Measurements from ENCODE around the gene OGT. TPM values are rescaled to one million over a fixed set of nuclear protein-coding genes. Genes with fewer than 3 reads are reported as not detected.
"Not testable (repeated sequence)": the region's sequence is repeated elsewhere in the genome, so short reads cannot be mapped to it uniquely, and the experiment has no call there.

OGT gene
- polyA plus RNA-seq, 3 donors from 2014 or later = 26.4 to 35.5 (median 28.7) TPM

DNA sequence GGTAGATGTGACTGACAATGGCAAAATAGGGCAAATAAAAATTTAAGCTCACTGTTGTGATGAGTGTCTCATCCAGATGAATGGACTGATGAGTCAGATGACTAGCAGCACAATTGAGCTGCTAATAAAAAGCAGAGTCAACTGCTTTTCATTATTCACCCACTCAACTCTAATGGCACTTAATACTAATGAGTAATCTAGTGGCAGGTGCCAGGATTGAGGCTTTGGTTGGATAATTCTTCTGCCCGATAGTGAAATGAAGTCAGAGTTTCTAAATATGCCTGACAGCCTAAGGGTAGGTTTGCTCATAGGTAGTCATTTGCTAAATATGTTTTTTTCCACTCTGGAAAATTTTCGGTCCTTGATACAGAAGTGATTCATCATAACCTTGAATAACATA, 10.4 kb downstream of the OGT start:
- Mint-ChIP-seq H3K27me3 (ENCODE audit: low read depth in 3 of 3) (peaks cover 0 to 2% (median 0%) of the 10 kb centered on the region in 3 donors), H3K27ac (peak overlapping the region; percentile 15 to 76 (median 47)), H3K36me3 (peaks cover 3 to 20% (median 4%) of the 10 kb centered on the region in 3 donors), H3K4me1 (peaks cover 67 to 85% of the 10 kb centered on the region in 2 donors), H3K4me3 (peak overlapping the region; percentile 9 to 97 (median 40)), H3K9me3 (no peaks in the 10 kb centered on the region)
- no peak for DNase-seq

DNA sequence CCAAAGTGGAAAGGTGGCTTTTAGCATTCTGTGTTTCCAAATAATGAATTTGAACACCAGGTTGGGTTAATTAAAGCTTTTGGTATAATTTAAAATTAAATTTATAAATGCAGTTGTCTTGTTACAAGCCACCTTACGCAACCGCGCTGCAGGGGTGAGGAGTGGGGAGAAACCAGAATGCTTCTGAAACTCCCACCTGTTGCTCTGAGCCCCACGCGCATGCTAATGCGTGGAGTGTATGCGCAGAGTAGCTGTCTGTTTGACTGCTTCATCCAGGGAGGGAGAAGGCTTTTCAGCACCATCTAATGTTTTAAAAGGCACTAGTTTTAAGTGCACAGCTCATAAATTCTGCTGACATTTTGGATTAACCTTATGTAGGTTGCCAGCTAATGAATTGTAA, 12.5 kb downstream of the OGT start:
- no peaks in the 10 kb centered on the region for H3K9me3 Mint-ChIP-seq
- peaks cover 0 to 2% (median 0%) of the 10 kb centered on the region in 3 donors for H3K27me3 Mint-ChIP-seq (ENCODE audit: low read depth in 3 of 3)
- peaks cover 48 to 68% of the 10 kb centered on the region in 2 donors for H3K4me1 Mint-ChIP-seq
- peaks cover 3 to 20% (median 4%) of the 10 kb centered on the region in 3 donors for H3K36me3 Mint-ChIP-seq
- no peak for DNase-seq
- H3K4me3 Mint-ChIP-seq = no peak overlapping the region
- peak overlapping the region in 1 of 6 donors; percentile 34 for H3K27ac Mint-ChIP-seq

DNA sequence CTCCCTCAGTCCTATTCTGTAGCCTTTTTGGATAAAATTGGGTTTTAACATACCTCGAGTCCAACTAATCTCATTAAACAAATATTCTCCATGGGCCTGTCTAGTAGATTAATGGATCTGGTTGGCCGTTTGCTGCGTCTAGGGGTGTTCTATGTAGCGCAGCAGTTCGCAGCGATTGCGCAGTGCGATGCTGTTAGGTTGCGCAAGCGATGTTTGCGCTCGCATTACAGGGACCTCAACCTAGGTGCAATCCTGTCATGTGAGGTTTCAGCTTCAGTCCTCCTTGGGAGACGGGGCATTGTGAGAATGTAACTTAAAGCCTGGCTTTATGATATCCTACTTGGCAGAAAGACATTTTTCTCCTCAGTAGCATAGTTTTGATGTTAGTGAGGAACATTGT, 14.0 kb downstream of the OGT start:
- peak overlapping the region in 1 of 6 donors; percentile 40 for H3K27ac Mint-ChIP-seq
- H3K4me1 Mint-ChIP-seq = peaks cover 34 to 59% of the 10 kb centered on the region in 2 donors
- H3K9me3 Mint-ChIP-seq = no peaks in the 10 kb centered on the region
- H3K27me3 Mint-ChIP-seq (ENCODE audit: low read depth in 3 of 3) = peaks cover 0 to 2% (median 0%) of the 10 kb centered on the region in 3 donors
- no peak overlapping the region for H3K4me3 Mint-ChIP-seq
- peaks cover 3 to 20% (median 4%) of the 10 kb centered on the region in 3 donors for H3K36me3 Mint-ChIP-seq
- DNase-seq = no peak

DNA sequence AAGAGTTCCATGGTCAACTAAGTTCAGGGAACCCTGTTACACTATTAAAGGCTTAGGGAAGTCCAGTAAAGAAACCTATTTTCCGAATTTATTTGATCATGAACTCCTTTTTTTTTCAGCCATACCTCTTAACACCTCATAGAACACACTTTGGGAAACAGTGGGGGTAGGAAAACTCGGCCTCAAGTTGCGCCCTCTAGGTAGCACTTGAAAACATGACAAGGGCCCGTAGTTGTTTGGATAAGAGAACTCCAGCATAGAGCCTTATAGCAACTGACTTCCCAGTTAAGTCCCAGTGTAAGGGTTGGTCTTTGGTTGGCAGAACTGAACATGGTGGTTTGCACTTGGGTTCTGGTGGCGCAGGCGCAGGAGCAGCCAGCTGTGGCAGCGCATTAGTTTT, 14.4 kb downstream of the OGT start:
- Mint-ChIP-seq H3K4me1 (peaks cover 30 to 55% of the 10 kb centered on the region in 2 donors), H3K27me3 (ENCODE audit: low read depth in 3 of 3) (peaks cover 0 to 2% (median 0%) of the 10 kb centered on the region in 3 donors), H3K36me3 (peaks cover 3 to 20% (median 4%) of the 10 kb centered on the region in 3 donors), H3K9me3 (no peaks in the 10 kb centered on the region), H3K27ac (no peak overlapping the region), H3K4me3 (no peak overlapping the region)
- DNase-seq = no peak

DNA sequence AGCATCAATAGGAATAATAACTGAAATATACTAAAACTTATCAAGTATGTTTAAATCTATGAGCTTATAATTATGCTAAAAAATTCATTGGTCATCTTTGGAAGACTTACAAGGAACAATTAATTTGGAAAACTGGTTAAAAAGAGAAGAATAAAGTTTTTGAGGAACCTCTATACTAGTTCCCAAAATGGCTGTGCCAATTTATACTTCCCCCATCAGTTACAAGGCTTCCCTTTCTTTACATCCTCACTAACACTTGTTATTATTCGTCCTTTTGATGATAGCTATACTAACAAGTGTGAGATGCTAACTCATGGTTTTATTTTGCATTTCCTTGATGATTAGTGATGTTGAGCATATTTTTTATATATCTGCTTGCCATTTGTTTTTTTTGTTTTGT, 17.1 kb downstream of the OGT start:
- DNase-seq = no peak
- H3K4me1 Mint-ChIP-seq = peaks cover 7 to 28% of the 10 kb centered on the region in 2 donors
- H3K36me3 Mint-ChIP-seq = peaks cover 3 to 21% (median 4%) of the 10 kb centered on the region in 3 donors
- H3K4me3 Mint-ChIP-seq = no peak overlapping the region
- H3K9me3 Mint-ChIP-seq = no peaks in the 10 kb centered on the region
- peaks cover 0 to 3% (median 0%) of the 10 kb centered on the region in 3 donors for H3K27me3 Mint-ChIP-seq (ENCODE audit: low read depth in 3 of 3)
- peak overlapping the region in 1 of 6 donors; percentile 12 for H3K27ac Mint-ChIP-seq

DNA sequence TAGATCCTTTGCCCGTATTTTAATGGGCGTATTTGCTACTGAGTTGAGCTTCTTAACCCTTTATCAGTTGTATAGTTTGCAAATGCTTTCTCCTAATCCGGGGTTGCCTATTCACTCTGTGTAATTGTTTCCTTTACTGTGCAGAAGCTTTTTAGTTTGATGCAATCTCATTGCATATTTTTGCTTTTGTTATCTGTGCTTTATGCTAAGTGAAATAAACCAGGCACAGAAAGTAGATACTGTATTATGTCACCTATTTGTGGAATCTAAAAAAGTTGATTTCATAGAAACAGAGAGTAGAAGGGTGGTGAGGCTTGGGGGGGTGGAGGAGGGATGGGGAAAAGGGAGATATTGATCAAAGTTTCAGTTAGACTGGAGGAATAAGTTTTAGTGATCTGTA, 17.7 kb downstream of the OGT start:
- Mint-ChIP-seq H3K27ac (peak overlapping the region in 1 of 6 donors; percentile 12), H3K9me3 (no peaks in the 10 kb centered on the region), H3K4me1 (peaks cover 8 to 22% of the 10 kb centered on the region in 2 donors), H3K4me3 (no peak overlapping the region), H3K36me3 (peaks cover 3 to 22% (median 4%) of the 10 kb centered on the region in 3 donors), H3K27me3 (ENCODE audit: low read depth in 3 of 3) (peaks cover 0 to 3% (median 0%) of the 10 kb centered on the region in 3 donors)
- DNase-seq = no peak

DNA sequence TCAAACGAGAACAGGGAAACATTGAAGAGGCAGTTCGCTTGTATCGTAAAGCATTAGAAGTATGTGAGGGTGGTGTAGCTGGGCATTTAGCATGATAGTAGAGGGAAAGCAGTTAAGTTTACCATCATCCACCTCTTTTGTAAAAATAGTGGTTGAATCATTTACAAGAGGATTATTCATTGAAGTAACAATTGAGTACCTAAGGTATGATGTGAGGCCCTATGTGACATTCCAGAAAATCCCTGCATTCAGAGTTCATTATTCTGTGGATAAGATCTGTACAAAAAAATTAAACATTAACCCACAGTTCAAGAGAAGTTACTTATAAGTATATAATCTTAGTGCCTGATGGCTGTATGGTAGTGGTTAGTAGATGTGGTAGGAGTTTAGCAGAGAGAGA, 23.1 kb downstream of the OGT start:
- no peak for DNase-seq
- H3K4me1 Mint-ChIP-seq = peaks cover 0 to 3% of the 10 kb centered on the region in 2 donors
- H3K4me3 Mint-ChIP-seq = no peak overlapping the region
- peak overlapping the region in 3 of 6 donors; percentile 2 to 58 (median 7) for H3K27ac Mint-ChIP-seq
- peaks cover 2 to 4% (median 3%) of the 10 kb centered on the region in 3 donors for H3K27me3 Mint-ChIP-seq (ENCODE audit: low read depth in 3 of 3)
- H3K36me3 Mint-ChIP-seq = peaks cover 0 to 19% (median 0%) of the 10 kb centered on the region in 3 donors
- no peaks in the 10 kb centered on the region for H3K9me3 Mint-ChIP-seq

DNA sequence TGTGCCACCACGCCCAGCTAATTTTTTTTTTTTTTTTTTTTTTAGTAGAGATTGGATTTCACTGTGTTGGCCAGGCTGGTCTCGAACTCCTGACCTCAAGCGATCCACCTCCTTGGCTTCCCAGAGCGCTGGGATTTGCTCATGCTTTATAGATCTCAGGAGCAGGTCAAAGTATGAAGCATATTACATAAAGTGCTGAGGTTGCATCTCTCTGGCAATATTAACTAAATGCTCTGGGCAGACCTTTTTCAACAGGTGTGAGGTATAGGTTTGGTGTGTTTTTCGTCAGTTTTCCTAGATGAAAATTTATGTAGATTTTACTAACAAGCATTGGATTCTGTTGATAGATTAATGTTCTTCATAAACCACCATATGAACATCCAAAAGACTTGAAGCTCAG, 26.0 kb downstream of the OGT start:
- Mint-ChIP-seq H3K4me1 (peaks cover 0 to 3% of the 10 kb centered on the region in 2 donors), H3K27ac (no peak overlapping the region), H3K4me3 (no peak overlapping the region), H3K9me3 (no peaks in the 10 kb centered on the region), H3K36me3 (peaks cover 5 to 19% (median 7%) of the 10 kb centered on the region in 3 donors), H3K27me3 (ENCODE audit: low read depth in 3 of 3) (peaks cover 0 to 4% (median 4%) of the 10 kb centered on the region in 3 donors)
- DNase-seq = no peak

DNA sequence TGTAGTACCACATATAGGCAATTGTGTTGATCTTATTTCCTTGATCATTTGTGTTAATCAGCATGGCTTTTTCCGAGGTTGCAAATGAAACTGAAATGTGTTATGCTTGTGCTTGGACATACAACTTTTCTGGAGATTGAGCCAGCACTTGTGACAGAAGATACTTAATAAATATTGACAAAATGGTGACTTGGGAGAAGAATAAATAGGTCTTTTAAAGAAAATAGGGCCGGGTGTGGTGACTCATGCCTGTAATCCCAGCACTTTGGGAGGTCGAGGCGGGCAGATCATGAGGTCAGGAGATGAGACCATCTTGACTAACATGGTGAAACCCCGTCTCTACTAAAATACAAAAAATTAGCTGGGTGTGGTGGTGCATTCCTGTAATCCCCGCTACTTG, 26.9 kb downstream of the OGT start:
- H3K4me3 Mint-ChIP-seq; H3K27me3 Mint-ChIP-seq (ENCODE audit: low read depth in 3 of 3); H3K27ac Mint-ChIP-seq; H3K9me3 Mint-ChIP-seq; H3K4me1 Mint-ChIP-seq; DNase-seq: not testable (repeated sequence)
- peaks cover 7 to 25% (median 9%) of the 10 kb centered on the region in 3 donors for H3K36me3 Mint-ChIP-seq

DNA sequence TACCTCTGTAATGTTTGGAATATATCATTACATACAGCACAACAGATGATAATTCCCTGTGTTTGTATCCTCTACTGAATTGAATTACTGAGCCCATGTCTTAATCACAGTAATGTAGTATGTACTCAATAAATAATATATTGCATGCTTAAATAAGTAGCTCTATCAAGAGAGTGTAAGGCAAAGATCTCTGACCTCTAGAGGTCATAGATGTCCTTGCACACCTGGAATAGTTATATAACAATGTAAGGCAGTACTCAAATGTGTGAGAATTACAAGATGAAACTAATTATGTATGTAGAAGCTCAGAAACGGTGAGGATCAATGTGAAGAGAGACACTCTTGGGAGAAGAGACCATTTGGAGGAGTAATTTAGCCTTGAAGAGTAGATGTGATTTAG, 31.0 kb downstream of the OGT start:
- Mint-ChIP-seq H3K36me3 (peaks cover 7 to 26% (median 9%) of the 10 kb centered on the region in 3 donors), H3K4me1 (peaks cover 1 to 10% of the 10 kb centered on the region in 2 donors), H3K4me3 (no peak overlapping the region), H3K9me3 (no peaks in the 10 kb centered on the region), H3K27me3 (ENCODE audit: low read depth in 3 of 3) (peaks cover 0 to 9% (median 2%) of the 10 kb centered on the region in 3 donors), H3K27ac (peak overlapping the region in 1 of 6 donors; percentile 15)
- DNase-seq = no peak

DNA sequence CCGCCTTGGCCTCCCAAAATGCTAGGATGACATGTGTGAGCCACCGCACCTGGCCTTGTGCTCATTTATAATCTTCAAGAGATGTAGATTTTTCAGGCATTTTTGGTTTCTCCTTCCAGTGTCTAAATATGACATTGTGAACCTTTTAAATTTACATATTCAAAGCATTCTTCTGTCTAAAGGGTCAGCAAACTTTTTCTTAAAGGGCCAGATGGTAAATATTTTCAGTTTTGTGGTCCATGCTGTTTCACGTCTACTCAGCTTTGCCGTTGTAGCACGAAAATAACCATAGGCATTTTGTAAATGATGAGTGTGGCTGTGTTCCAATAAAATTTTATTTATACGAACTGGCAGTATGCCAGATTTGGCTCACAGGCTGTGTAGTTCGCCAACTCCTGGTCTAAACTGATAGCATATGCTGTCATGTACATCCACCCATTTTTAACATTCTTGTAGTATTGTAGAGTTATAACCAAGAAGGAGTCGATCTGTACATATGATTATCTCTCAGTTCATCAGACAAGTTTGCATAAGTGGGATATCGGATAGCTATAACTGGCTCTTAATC, 32.7 kb downstream of the OGT start:
- Mint-ChIP-seq H3K36me3 (peaks cover 7 to 22% (median 12%) of the 10 kb centered on the region in 3 donors), H3K4me3 (no peak overlapping the region), H3K9me3 (no peaks in the 10 kb centered on the region), H3K4me1 (peaks cover 1 to 10% of the 10 kb centered on the region in 2 donors), H3K27ac (no peak overlapping the region), H3K27me3 (ENCODE audit: low read depth in 3 of 3) (peaks cover 0 to 5% (median 2%) of the 10 kb centered on the region in 3 donors)
- DNase-seq = no peak

DNA sequence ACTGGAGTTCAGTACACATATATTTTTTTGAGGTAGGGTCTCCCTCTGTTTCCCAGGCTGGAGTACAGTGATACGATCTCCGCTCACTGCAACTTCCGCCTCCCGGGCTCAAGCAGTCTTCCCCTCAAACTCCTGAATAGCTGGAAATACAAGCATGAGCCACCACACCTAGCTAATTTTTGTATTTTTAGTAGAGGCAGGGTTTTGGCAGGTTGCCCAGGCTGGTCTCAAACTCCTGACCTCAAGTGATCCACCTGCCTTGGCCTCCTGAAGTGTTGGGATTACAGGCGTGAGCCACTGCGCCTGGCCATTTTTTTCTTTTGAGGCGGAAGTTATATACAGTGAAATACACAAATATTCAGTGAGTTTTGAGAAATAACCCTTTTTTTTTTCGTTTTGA, 38.5 kb downstream of the OGT start:
- peaks cover 0 to 11% (median 7%) of the 10 kb centered on the region in 3 donors for H3K27me3 Mint-ChIP-seq (ENCODE audit: low read depth in 3 of 3)
- H3K9me3 Mint-ChIP-seq, H3K4me1 Mint-ChIP-seq, H3K4me3 Mint-ChIP-seq, DNase-seq, H3K27ac Mint-ChIP-seq: not testable (repeated sequence)
- H3K36me3 Mint-ChIP-seq = peaks cover 0 to 21% (median 6%) of the 10 kb centered on the region in 3 donors

DNA sequence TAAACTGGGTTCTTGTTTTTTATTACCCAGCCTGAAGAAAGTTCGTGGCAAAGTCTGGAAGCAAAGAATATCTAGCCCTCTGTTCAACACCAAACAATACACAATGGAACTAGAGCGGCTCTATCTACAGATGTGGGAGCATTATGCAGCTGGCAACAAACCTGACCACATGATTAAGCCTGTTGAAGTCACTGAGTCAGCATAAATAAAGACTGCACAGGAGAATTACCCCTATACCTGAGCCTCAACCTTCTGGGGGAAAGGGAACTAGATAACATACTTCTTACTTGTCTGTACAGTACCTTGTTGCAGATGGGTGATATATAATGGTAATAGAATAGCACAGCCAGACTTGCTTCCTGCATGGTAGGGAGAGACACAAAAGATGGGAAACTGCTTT, 40.7 kb downstream of the OGT start:
- no peaks in the 10 kb centered on the region for H3K9me3 Mint-ChIP-seq
- H3K4me3 Mint-ChIP-seq = no peak overlapping the region
- H3K36me3 Mint-ChIP-seq = peaks cover 3 to 24% (median 6%) of the 10 kb centered on the region in 3 donors
- no peak for DNase-seq
- peaks cover 0 to 14% (median 2%) of the 10 kb centered on the region in 3 donors for H3K27me3 Mint-ChIP-seq (ENCODE audit: low read depth in 3 of 3)
- peaks cover 1 to 4% of the 10 kb centered on the region in 2 donors for H3K4me1 Mint-ChIP-seq
- peak overlapping the region in 2 of 6 donors; percentile 6 to 20 for H3K27ac Mint-ChIP-seq

DNA sequence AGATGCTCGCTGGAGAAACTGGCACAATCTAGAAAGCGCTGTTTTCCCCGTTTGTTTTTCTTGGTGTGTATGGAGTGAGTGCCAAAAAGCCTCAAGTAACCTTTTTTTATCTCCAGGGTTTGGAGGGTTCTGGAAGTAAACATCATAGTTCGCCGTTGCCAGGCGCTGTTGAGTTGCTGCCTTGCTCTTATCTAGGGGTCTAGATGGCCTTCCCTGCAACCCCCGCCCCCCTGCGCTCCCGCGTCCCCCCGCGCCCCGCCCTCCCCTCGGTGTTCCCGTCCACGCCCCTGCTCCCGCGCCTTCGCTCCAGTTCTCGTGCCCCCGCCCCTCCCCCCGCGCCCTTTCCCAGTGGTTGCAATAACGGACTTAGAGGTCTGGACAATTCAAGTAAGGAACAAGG, 44.8 kb downstream of the OGT start:
- H3K4me3 Mint-ChIP-seq = no peak overlapping the region
- H3K9me3 Mint-ChIP-seq = no peaks in the 10 kb centered on the region
- DNase-seq = no peak
- peaks cover 3 to 18% (median 3%) of the 10 kb centered on the region in 3 donors for H3K36me3 Mint-ChIP-seq
- H3K27ac Mint-ChIP-seq = peak overlapping the region in 1 of 6 donors; percentile 55
- H3K4me1 Mint-ChIP-seq = peaks cover 1 to 4% of the 10 kb centered on the region in 2 donors
- peaks cover 2 to 21% (median 7%) of the 10 kb centered on the region in 3 donors for H3K27me3 Mint-ChIP-seq (ENCODE audit: low read depth in 3 of 3)

Measured in immature natural killer cell (primary cell).